ENCODE measurements around the gene EFCAB12. TPM values are rescaled to one million over a fixed set of nuclear protein-coding genes. Genes with fewer than 3 reads are reported as not detected.
A peak's percentile ranks its signal among the peaks of the same experiment; 100 is the strongest.
"Not testable (repeated sequence)": the region's sequence is repeated elsewhere in the genome, so short reads cannot be mapped to it uniquely, and the experiment has no call there.

EFCAB12 gene
- total RNA-seq, 1 donor from 2014 or later: 0.14 TPM

DNA sequence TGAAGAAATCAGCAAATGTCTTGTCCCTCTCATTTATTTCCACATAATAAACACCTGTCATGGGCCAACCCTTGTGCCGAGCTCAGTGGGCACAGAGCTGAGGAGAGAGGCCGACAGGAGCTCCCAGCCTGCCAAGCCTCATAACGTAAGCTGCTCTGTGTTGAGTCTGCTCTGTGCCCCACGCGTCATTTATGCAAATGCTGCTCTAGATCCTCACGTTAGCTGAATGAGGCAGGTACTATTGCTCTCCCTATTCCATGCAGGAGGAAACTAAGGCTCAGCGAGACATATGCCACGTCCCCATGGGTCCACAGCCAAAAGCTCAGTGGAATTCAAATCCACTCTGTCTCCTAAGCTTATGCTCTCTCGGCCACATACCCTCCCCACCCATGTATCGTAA is 41.5 kb downstream of the EFCAB12 start:
- peaks cover 24% of the 10 kb centered on the region for H4K20me1 ChIP-seq (ENCODE audit: insufficient read depth, low read length)
- peaks cover 8% of the 10 kb centered on the region for H3K36me3 ChIP-seq (ENCODE audit: insufficient read depth, low read length)
- peaks cover 22% of the 10 kb centered on the region for H3K4me1 ChIP-seq (ENCODE audit: insufficient read depth, low read length)
- H3K79me2 ChIP-seq (ENCODE audit: insufficient read depth, low read length): no peaks in the 10 kb centered on the region
- no peak for TF ChIP-seq EZH2 (IDR thresholded peaks at IDR 0.05; ENCODE audit: insufficient read depth, low read length)
- TF ChIP-seq CTCF (IDR thresholded peaks at IDR 0.05; ENCODE audit: insufficient read depth, low read depth, low read length): no peak
- H3K27ac ChIP-seq (ENCODE audit: low read depth, low read length): no peak overlapping the region
- no peaks in the 10 kb centered on the region for H3K27me3 ChIP-seq (ENCODE audit: insufficient read depth, low read length)
- no peaks in the 10 kb centered on the region for H3K9me3 Mint-ChIP-seq (ENCODE audit: unreplicated experiment)
- FAIRE-seq (no peak), DNase-seq (ENCODE audit: low read depth) (no peak)
- no peaks in the 10 kb centered on the region for H3K9me3 ChIP-seq (ENCODE audit: insufficient read depth, low read depth, low read length)
- H3K36me3 Mint-ChIP-seq (ENCODE audit: low read depth, unreplicated experiment): peaks cover 16% of the 10 kb centered on the region
- no peak overlapping the region for H3K9ac ChIP-seq (ENCODE audit: low read length)
- no peak overlapping the region for H3K4me2 ChIP-seq (ENCODE audit: low read length)
- H3K4me3 Mint-ChIP-seq (ENCODE audit: unreplicated experiment): no peak overlapping the region
- H3K4me1 Mint-ChIP-seq (ENCODE audit: low read depth, unreplicated experiment): peaks cover 30% of the 10 kb centered on the region
- peak overlapping the region; percentile 64 for H3K27ac Mint-ChIP-seq (ENCODE audit: unreplicated experiment)
- no peaks in the 10 kb centered on the region for H3K27me3 Mint-ChIP-seq (ENCODE audit: low read depth, unreplicated experiment)
- no peak overlapping the region for H3K4me3 ChIP-seq (ENCODE audit: insufficient read depth, low read depth, low read length)
- no peak overlapping the region for H2AFZ ChIP-seq (ENCODE audit: low read depth, low read length)

DNA sequence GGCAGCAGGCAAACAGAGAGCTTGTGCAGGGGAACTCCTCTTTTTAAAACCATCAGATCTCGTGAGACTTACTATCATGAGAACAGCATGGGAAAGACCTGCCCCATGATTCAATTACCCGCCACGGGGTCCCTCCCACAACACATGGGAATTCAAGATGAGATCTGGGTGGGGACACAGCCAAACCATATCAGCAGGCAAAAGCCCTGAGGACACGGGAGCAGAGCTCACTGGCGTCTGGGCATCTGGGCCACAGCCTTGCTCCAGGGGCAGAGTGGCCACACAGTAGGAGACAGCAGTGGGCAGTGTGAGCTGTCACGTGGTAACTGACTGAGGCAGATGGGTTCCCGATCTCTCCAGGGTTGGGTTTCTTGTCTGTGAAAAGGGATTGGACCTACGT is 42.9 kb downstream of the EFCAB12 start:
- H3K27ac Mint-ChIP-seq (ENCODE audit: unreplicated experiment); DNase-seq (ENCODE audit: low read depth); H3K79me2 ChIP-seq (ENCODE audit: insufficient read depth, low read length); H3K4me3 ChIP-seq (ENCODE audit: insufficient read depth, low read depth, low read length); FAIRE-seq; H3K9me3 Mint-ChIP-seq (ENCODE audit: unreplicated experiment); H3K27me3 Mint-ChIP-seq (ENCODE audit: low read depth, unreplicated experiment); H2AFZ ChIP-seq (ENCODE audit: low read depth, low read length); H3K4me3 Mint-ChIP-seq (ENCODE audit: unreplicated experiment); H3K4me2 ChIP-seq (ENCODE audit: low read length); H3K9ac ChIP-seq (ENCODE audit: low read length); H3K36me3 ChIP-seq (ENCODE audit: insufficient read depth, low read length); H3K27me3 ChIP-seq (ENCODE audit: insufficient read depth, low read length); H3K9me3 ChIP-seq (ENCODE audit: insufficient read depth, low read depth, low read length); H3K27ac ChIP-seq (ENCODE audit: low read depth, low read length): not testable (repeated sequence)
- Histone ChIP-seq H4K20me1 (ENCODE audit: insufficient read depth, low read length) (peaks cover 24% of the 10 kb centered on the region), H3K4me1 (ENCODE audit: insufficient read depth, low read length) (peaks cover 22% of the 10 kb centered on the region)
- peaks cover 28% of the 10 kb centered on the region for H3K4me1 Mint-ChIP-seq (ENCODE audit: low read depth, unreplicated experiment)
- peaks cover 12% of the 10 kb centered on the region for H3K36me3 Mint-ChIP-seq (ENCODE audit: low read depth, unreplicated experiment)

GRCh38 chr3:129384594-129385323 is 43.7 kb downstream of the EFCAB12 start:
- DNase-seq (ENCODE audit: low read depth): no peak
- Histone ChIP-seq H3K4me1 (ENCODE audit: insufficient read depth, low read length) (peaks cover 19% of the 10 kb centered on the region), H3K4me2 (ENCODE audit: low read length) (no peak overlapping the region), H3K36me3 (ENCODE audit: insufficient read depth, low read length) (no peaks in the 10 kb centered on the region), H3K79me2 (ENCODE audit: insufficient read depth, low read length) (no peaks in the 10 kb centered on the region), H3K27ac (ENCODE audit: low read depth, low read length) (no peak overlapping the region), H3K9ac (ENCODE audit: low read length) (no peak overlapping the region), H3K4me3 (ENCODE audit: insufficient read depth, low read depth, low read length) (no peak overlapping the region), H4K20me1 (ENCODE audit: insufficient read depth, low read length) (peaks cover 23% of the 10 kb centered on the region), H3K9me3 (ENCODE audit: insufficient read depth, low read depth, low read length) (no peaks in the 10 kb centered on the region), H2AFZ (ENCODE audit: low read depth, low read length) (no peak overlapping the region), H3K27me3 (ENCODE audit: insufficient read depth, low read length) (no peaks in the 10 kb centered on the region)
- Mint-ChIP-seq H3K27me3 (ENCODE audit: low read depth, unreplicated experiment) (no peaks in the 10 kb centered on the region), H3K4me1 (ENCODE audit: low read depth, unreplicated experiment) (peaks cover 28% of the 10 kb centered on the region), H3K4me3 (ENCODE audit: unreplicated experiment) (no peak overlapping the region), H3K27ac (ENCODE audit: unreplicated experiment) (no peak overlapping the region), H3K9me3 (ENCODE audit: unreplicated experiment) (no peaks in the 10 kb centered on the region), H3K36me3 (ENCODE audit: low read depth, unreplicated experiment) (peaks cover 12% of the 10 kb centered on the region)
- FAIRE-seq: no peak
- TF ChIP-seq EZH2 (IDR thresholded peaks at IDR 0.05; ENCODE audit: insufficient read depth, low read length): no peak
- no peak for TF ChIP-seq CTCF (IDR thresholded peaks at IDR 0.05; ENCODE audit: insufficient read depth, low read depth, low read length)

DNA sequence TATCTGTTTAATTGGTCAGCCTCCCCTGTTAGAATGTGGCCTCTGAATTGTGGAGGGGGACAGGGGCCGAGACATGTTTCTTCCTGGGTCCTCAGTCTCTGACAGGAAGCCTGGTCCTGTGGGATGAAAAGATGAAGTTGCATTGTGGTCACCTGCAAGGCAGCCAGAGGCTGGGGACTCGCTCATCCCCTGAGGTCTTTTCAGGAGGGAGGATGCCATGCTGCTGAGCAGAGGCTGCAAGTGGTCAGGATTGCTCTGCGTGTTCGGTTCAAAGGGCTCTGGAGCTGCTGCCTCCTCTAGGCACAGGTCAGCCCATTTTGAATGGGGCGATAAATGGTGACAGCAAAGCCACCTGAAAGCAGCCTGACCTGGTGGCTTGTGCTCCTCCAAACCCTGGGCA is 44.3 kb downstream of the EFCAB12 start:
- H3K4me3 ChIP-seq (ENCODE audit: insufficient read depth, low read depth, low read length); H3K4me3 Mint-ChIP-seq (ENCODE audit: unreplicated experiment); H3K79me2 ChIP-seq (ENCODE audit: insufficient read depth, low read length); H3K27me3 ChIP-seq (ENCODE audit: insufficient read depth, low read length); H3K9me3 ChIP-seq (ENCODE audit: insufficient read depth, low read depth, low read length); H3K27ac ChIP-seq (ENCODE audit: low read depth, low read length); DNase-seq (ENCODE audit: low read depth); H3K36me3 ChIP-seq (ENCODE audit: insufficient read depth, low read length); H3K4me2 ChIP-seq (ENCODE audit: low read length); H3K27ac Mint-ChIP-seq (ENCODE audit: unreplicated experiment); FAIRE-seq; H3K9me3 Mint-ChIP-seq (ENCODE audit: unreplicated experiment); H2AFZ ChIP-seq (ENCODE audit: low read depth, low read length); H3K36me3 Mint-ChIP-seq (ENCODE audit: low read depth, unreplicated experiment); H3K9ac ChIP-seq (ENCODE audit: low read length); H3K27me3 Mint-ChIP-seq (ENCODE audit: low read depth, unreplicated experiment): not testable (repeated sequence)
- Histone ChIP-seq H3K4me1 (ENCODE audit: insufficient read depth, low read length) (peaks cover 13% of the 10 kb centered on the region), H4K20me1 (ENCODE audit: insufficient read depth, low read length) (peaks cover 17% of the 10 kb centered on the region)
- peaks cover 22% of the 10 kb centered on the region for H3K4me1 Mint-ChIP-seq (ENCODE audit: low read depth, unreplicated experiment)

Measured in astrocyte (in vitro differentiated cells and primary cell).